Fibroblast of skin of left biceps (primary cell): ENCODE results near the gene ZNF22.
"Not testable (repeated sequence)": the region's sequence is repeated elsewhere in the genome, so short reads cannot be mapped to it uniquely, and the experiment has no call there.

ENCODE experiments used
- DNase-seq, 2 experiments: peaks; one replicate each; pipeline ENCODE4 v3.0.0-alpha.2; 2013; ENCODE audit warnings: low read depth in 2 of 2

The ZNF22 gene

GRCh38 chr10:45014557-45014956 is 13.8 kb downstream of the ZNF22 start:
- DNase-seq = not testable (repeated sequence)

GRCh38 chr10:45015590-45015989 is 14.9 kb downstream of the ZNF22 start:
- DNase-seq = no peak

GRCh38 chr10:45023426-45023825 is 22.7 kb downstream of the ZNF22 start:
- no peak for DNase-seq

- DNase-seq = no peak
These were observed 33.6 kb downstream of the ZNF22 start for GRCh38 chr10:45034301-45034700.

GRCh38 chr10:45035673-45036072 is 35.0 kb downstream of the ZNF22 start:
- DNase-seq = no peak

- no peak for DNase-seq
These were observed 40.3 kb downstream of the ZNF22 start for GRCh38 chr10:45040921-45041542.

GRCh38 chr10:45044290-45044689 is 43.6 kb downstream of the ZNF22 start:
- no peak for DNase-seq

- no peak for DNase-seq
These were observed 50.0 kb downstream of the ZNF22 start for GRCh38 chr10:45050551-45051235.

- no peak for DNase-seq
These were observed 52.0 kb downstream of the ZNF22 start for GRCh38 chr10:45052700-45053099.

GRCh38 chr10:45053569-45054100 is 52.9 kb downstream of the ZNF22 start:
- no peak for DNase-seq
